GM12878 (cell line): ENCODE data around the gene FANCC. TPM values are rescaled to one million over a fixed set of nuclear protein-coding genes. Genes with fewer than 3 reads are reported as not detected.

Source experiments
- ATAC-seq: fragments of 200-7000 bp; cut with Tn5 transposase; 3 replicates; pipeline ENCODE4 v1.9.1; 2020; ENCODE audit warnings: mild to moderate bottlenecking, moderate library complexity
- BruUV-seq: library from RNA; stranded (reverse); fragments of 400-500 nt; replicated peaks from 2 replicates; lab custom pipeline; 2021; lab: Mats Ljungman, UMichigan
- CTCF ChIA-PET: fragments of 300-600 bp; sonication (Branson Sonifier 250); formaldehyde crosslinking; extraction: SDS; loops from one replicate; lab custom pipeline; 2021; ENCODE audit warnings: inconsistent platforms; lab: Yijun Ruan, JAX
- POLR2A ChIA-PET: fragments of 350-600 bp; formaldehyde crosslinking; extraction: SDS; loops from one replicate; lab custom pipeline; 2021; ENCODE audit warnings: inconsistent platforms; lab: Charles Lee
- RAD21 ChIA-PET: fragments of 300-600 bp; sonication (Branson Sonifier 250); formaldehyde crosslinking; loops from one replicate; lab custom pipeline; 2023; ENCODE audit warnings: antibody characterized with exemption; ENCODE audit not compliant: unreplicated experiment; lab: Charles Lee
- SMC1A ChIA-PET: fragments of 300-600 bp; sonication (Branson Sonifier 250); formaldehyde crosslinking; loops from one replicate; lab custom pipeline; 2023; ENCODE audit not compliant: unreplicated experiment, uncharacterized antibody; lab: Charles Lee
- DNase-seq: peaks from one replicate; pipeline ENCODE4 v3.0.0-alpha.2; 2011; ENCODE audit warnings: low read depth, low spot score
- FAIRE-seq: peaks from 3 replicates; lab custom pipeline; 2011; peaks lifted over from hg19 to GRCh38; lab: Jason Lieb, UNC
- H2AFZ ChIP-seq: 2 replicates; pipeline ENCODE4 v1.6.0; 2011; ENCODE audit warnings: low read depth, low read length, control low read depth; ENCODE audit not compliant: control insufficient read depth
- H3K27ac ChIP-seq: 2 replicates; pipeline ENCODE4 v1.5.1; 2011; ENCODE audit warnings: control low read depth; ENCODE audit not compliant: control insufficient read depth, insufficient read depth
- H3K27me3 ChIP-seq, 2 experiments: replicated peaks in 1 of 2; 2 replicates each; pipeline versions ENCODE4 v1.6.0 to v1.6.1; 2011; ENCODE audit warnings: low read length in 1 of 2; ENCODE audit not compliant: control insufficient read depth in 2 of 2, insufficient read depth in 2 of 2
- H3K36me3 ChIP-seq, 2 experiments: 2 replicates each; pipeline ENCODE4 v1.5.1; 2011; ENCODE audit warnings: low read length in 1 of 2; ENCODE audit not compliant: control insufficient read depth in 2 of 2, insufficient read depth in 2 of 2
- H3K4me1 ChIP-seq: 2 replicates; pipeline ENCODE4 v1.6.1; 2011; ENCODE audit warnings: mild to moderate bottlenecking, low read length, moderate library complexity, mixed read lengths; ENCODE audit not compliant: control insufficient read depth, insufficient read depth
- H3K4me2 ChIP-seq: 2 replicates; pipeline ENCODE4 v1.6.0; 2011; ENCODE audit warnings: control low read depth; ENCODE audit not compliant: control insufficient read depth, insufficient read depth
- H3K4me3 ChIP-seq: fragments of 200-600 bp; sonication (generic); 2 replicates; pipeline ENCODE4 v1.5.1; 2016
- H3K79me2 ChIP-seq: 2 replicates; pipeline ENCODE4 v1.6.0; 2011; ENCODE audit warnings: low read length; ENCODE audit not compliant: control insufficient read depth, insufficient read depth
- H3K9ac ChIP-seq: 2 replicates; pipeline ENCODE4 v1.8.0; 2011; ENCODE audit warnings: low read length, control low read depth, mixed read lengths; ENCODE audit not compliant: control insufficient read depth, insufficient read depth
- H3K9me3 ChIP-seq: replicated peaks from 3 replicates; pipeline ENCODE4 v1.5.1; 2011; ENCODE audit warnings: mild to moderate bottlenecking, low read length; ENCODE audit not compliant: control insufficient read depth, insufficient read depth
- H4K20me1 ChIP-seq: 2 replicates; pipeline ENCODE4 v1.6.0; 2011; ENCODE audit not compliant: control insufficient read depth, insufficient read depth
- CBFB ChIP-seq: IDR thresholded peaks from 2 replicates; pipeline ENCODE4 v1.6.1; 2016; ENCODE audit warnings: antibody characterized with exemption, low read depth
- E2F8 ChIP-seq: fragments of 450-650 bp; IDR thresholded peaks from 2 replicates; pipeline ENCODE4 v1.6.1; 2018; ENCODE audit warnings: mild to moderate bottlenecking, low read depth, moderate library complexity; ENCODE audit not compliant: partially characterized antibody
- ELK1 ChIP-seq: IDR thresholded peaks from 2 replicates; pipeline ENCODE4 v1.6.1; 2012; ENCODE audit warnings: low read depth, low read length, improper control_type of control experiment
- HDAC6 ChIP-seq: fragments of 200-600 bp; sonication (generic); IDR thresholded peaks from one replicate; pipeline ENCODE4 v1.8.0; 2017; ENCODE audit warnings: antibody characterized with exemption; ENCODE audit not compliant: unreplicated experiment
- KLF5 ChIP-seq: fragments of 450-650 bp; IDR thresholded peaks from 2 replicates; pipeline ENCODE4 v1.6.1; 2014; ENCODE audit warnings: mild to moderate bottlenecking; ENCODE audit not compliant: partially characterized antibody
- PAX5 ChIP-seq: IDR thresholded peaks from 2 replicates; pipeline ENCODE4 v1.6.1; 2011; ENCODE audit warnings: low read depth, low read length, borderline replicate concordance
- SP1 ChIP-seq: IDR thresholded peaks from one replicate; pipeline ENCODE4 v1.6.1; 2011; ENCODE audit warnings: low read depth, low read length
- SUZ12 ChIP-seq: fragments of 200-600 bp; sonication (generic); IDR thresholded peaks from one replicate; pipeline ENCODE4 v1.6.1; 2018; ENCODE audit warnings: antibody characterized with exemption, mild to moderate bottlenecking; ENCODE audit not compliant: unreplicated experiment
- ZNF24 ChIP-seq: fragments of 450-650 bp; IDR thresholded peaks from 2 replicates; pipeline ENCODE4 v1.6.1; 2017; ENCODE audit warnings: antibody characterized with exemption, mild to moderate bottlenecking
- WGBS: methylation state at CpG from one replicate; pipeline ENCODE4 v1.1.6; 2016; ENCODE audit warnings: low lambda C conversion rate; ENCODE audit not compliant: insufficient replicate concordance, insufficient coverage; ENCODE audit errors: missing lambda C conversion rate; 5-methylcytosine and 5-hydroxymethylcytosine counted together
- in situ Hi-C: fragments of 300-500 bp; cut with MboI; formaldehyde crosslinking; loops from 9 replicates; pipeline ENCODE4 v1.14.3; 2018; ENCODE audit warnings: mixed read lengths
- intact Hi-C: fragments of 100-400 bp; cut with micrococcal nuclease; formaldehyde crosslinking; loops from one replicate; pipeline ENCODE4 v1.14.2; 2022; ENCODE audit not compliant: unreplicated experiment
- polyA plus RNA-seq, 11 experiments: library from polyadenylated mRNA; depleted of rRNA in 4 of 11; unstranded in 6 of 11; stranded (reverse) in 5 of 11; fragments of >200 nt; fragmentation: Nextera tagmentation in 4 of 11; fragmentation: Illumina TruSeq in 1 of 11; extraction: Ambion mirVana in 4 of 11; extraction: Trizol in 1 of 11; gene quantifications; 1 replicate in 1 of 11; 2 replicates in 10 of 11; pipeline versions ENCODE4 v1.2.1 to v1.2.3, GENCODE V29; 2011 to 2016; ENCODE audit warnings: inconsistent platforms in 2 of 11, missing spikeins in 2 of 11, low read depth in 1 of 11
- total RNA-seq, 4 experiments: library from RNA; depleted of rRNA in 3 of 4; stranded (reverse); fragments of >200 nt in 3 of 4; fragmentation: Illumina TruSeq in 1 of 4; extraction: Trizol in 1 of 4; gene quantifications; 2 replicates each; pipeline versions ENCODE4 v1.2.1 to v1.2.3, GENCODE V29; 2013 to 2021
- TF ChIP-seq, protein P1 (sequence below): fragments of 150-350 bp; IDR thresholded peaks from 2 replicates; pipeline ENCODE4 v1.6.1; 2016; ENCODE audit warnings: low read depth, low read length
- TF ChIP-seq, protein P2 (sequence below): fragments of 450-650 bp; IDR thresholded peaks from 2 replicates; pipeline ENCODE4 v1.6.1; 2016; ENCODE audit warnings: mild to moderate bottlenecking
- TF ChIP-seq, protein P3 (sequence below): IDR thresholded peaks from 2 replicates; pipeline ENCODE4 v1.6.1; 2012; ENCODE audit warnings: low read depth, low read length, improper control_type of control experiment

FANCC gene
- total and polyA plus RNA-seq, 10 of the 15 experiments (the other 5 are each of a cell fraction or from before 2014, with no cell fraction given) = 1.2 to 16.8 (median 10.5) TPM

- TF ChIP-seq, protein P1, sequence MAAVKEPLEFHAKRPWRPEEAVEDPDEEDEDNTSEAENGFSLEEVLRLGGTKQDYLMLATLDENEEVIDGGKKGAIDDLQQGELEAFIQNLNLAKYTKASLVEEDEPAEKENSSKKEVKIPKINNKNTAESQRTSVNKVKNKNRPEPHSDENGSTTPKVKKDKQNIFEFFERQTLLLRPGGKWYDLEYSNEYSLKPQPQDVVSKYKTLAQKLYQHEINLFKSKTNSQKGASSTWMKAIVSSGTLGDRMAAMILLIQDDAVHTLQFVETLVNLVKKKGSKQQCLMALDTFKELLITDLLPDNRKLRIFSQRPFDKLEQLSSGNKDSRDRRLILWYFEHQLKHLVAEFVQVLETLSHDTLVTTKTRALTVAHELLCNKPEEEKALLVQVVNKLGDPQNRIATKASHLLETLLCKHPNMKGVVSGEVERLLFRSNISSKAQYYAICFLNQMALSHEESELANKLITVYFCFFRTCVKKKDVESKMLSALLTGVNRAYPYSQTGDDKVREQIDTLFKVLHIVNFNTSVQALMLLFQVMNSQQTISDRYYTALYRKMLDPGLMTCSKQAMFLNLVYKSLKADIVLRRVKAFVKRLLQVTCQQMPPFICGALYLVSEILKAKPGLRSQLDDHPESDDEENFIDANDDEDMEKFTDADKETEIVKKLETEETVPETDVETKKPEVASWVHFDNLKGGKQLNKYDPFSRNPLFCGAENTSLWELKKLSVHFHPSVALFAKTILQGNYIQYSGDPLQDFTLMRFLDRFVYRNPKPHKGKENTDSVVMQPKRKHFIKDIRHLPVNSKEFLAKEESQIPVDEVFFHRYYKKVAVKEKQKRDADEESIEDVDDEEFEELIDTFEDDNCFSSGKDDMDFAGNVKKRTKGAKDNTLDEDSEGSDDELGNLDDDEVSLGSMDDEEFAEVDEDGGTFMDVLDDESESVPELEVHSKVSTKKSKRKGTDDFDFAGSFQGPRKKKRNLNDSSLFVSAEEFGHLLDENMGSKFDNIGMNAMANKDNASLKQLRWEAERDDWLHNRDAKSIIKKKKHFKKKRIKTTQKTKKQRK = no peak
These were observed 38.0 kb upstream of the FANCC start (continued) for GRCh38 chr9:95355500-95355899.

DNA sequence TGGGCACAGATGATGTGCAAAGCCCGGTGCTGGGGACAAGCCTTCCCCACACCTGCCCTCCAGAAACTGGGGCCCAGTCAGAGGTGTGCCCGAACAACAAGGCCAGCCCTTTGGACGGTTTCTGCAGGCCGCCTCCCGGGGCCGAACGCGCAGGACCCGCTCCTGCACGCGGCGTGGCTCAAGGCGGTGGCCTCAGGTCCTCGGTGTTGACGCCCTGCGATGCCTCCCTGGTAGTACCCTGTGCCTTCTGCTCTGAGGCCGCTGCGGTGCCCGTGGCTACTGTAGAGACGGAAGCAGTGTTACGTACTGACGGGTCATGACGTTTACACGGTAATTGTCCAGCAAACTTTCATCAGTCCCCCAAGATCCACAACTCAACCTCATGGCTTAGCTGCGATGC, 33.5 kb upstream of the FANCC start:
- no peaks in the 10 kb centered on the region for H3K4me1 ChIP-seq
- TF ChIP-seq ELK1 (no peak), ZNF24 (no peak), HDAC6 (no peak), CBFB (no peak), E2F8 (no peak), SUZ12 (no peak), KLF5 (no peak), PAX5 (no peak), SP1 (no peak)
- TF ChIP-seq, protein P2, sequence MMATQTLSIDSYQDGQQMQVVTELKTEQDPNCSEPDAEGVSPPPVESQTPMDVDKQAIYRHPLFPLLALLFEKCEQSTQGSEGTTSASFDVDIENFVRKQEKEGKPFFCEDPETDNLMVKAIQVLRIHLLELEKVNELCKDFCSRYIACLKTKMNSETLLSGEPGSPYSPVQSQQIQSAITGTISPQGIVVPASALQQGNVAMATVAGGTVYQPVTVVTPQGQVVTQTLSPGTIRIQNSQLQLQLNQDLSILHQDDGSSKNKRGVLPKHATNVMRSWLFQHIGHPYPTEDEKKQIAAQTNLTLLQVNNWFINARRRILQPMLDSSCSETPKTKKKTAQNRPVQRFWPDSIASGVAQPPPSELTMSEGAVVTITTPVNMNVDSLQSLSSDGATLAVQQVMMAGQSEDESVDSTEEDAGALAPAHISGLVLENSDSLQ = no peak
- TF ChIP-seq, protein P3, sequence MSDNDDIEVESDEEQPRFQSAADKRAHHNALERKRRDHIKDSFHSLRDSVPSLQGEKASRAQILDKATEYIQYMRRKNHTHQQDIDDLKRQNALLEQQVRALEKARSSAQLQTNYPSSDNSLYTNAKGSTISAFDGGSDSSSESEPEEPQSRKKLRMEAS = no peak
- POLR2A ChIA-PET = no interaction called here
- H3K79me2 ChIP-seq = no peaks in the 10 kb centered on the region
- H3K9ac ChIP-seq = no peak overlapping the region
- 84% methylated on average over 25 of the region's 25 CpGs for WGBS
- ATAC-seq (no peak), FAIRE-seq (no peak), DNase-seq (no peak)
- H4K20me1 ChIP-seq = no peaks in the 10 kb centered on the region
- RAD21 ChIA-PET = no interaction called here
- BruUV-seq = no TSS peak
- intact Hi-C loops = no loop called here
- H3K9me3 ChIP-seq = no peaks in the 10 kb centered on the region
- H3K36me3 ChIP-seq = no peaks in the 10 kb centered on the region
- CTCF ChIA-PET = no interaction called here
- SMC1A ChIA-PET = no interaction called here
- H3K27me3 ChIP-seq = peaks cover 0 to 3% of the 10 kb centered on the region in 2 experiments; a peak in 1 of 4 replicates
- no peak overlapping the region for H2AFZ ChIP-seq
- no peak overlapping the region for H3K4me2 ChIP-seq
- H3K27ac ChIP-seq = no peak overlapping the region
- in situ Hi-C loops = no loop called here
- no peak overlapping the region for H3K4me3 ChIP-seq
